ENCODE data around the gene RALGAPA2.
"Not testable (repeated sequence)": the region's sequence is repeated elsewhere in the genome, so short reads cannot be mapped to it uniquely, and the experiment has no call there.

The RALGAPA2 gene

DNA sequence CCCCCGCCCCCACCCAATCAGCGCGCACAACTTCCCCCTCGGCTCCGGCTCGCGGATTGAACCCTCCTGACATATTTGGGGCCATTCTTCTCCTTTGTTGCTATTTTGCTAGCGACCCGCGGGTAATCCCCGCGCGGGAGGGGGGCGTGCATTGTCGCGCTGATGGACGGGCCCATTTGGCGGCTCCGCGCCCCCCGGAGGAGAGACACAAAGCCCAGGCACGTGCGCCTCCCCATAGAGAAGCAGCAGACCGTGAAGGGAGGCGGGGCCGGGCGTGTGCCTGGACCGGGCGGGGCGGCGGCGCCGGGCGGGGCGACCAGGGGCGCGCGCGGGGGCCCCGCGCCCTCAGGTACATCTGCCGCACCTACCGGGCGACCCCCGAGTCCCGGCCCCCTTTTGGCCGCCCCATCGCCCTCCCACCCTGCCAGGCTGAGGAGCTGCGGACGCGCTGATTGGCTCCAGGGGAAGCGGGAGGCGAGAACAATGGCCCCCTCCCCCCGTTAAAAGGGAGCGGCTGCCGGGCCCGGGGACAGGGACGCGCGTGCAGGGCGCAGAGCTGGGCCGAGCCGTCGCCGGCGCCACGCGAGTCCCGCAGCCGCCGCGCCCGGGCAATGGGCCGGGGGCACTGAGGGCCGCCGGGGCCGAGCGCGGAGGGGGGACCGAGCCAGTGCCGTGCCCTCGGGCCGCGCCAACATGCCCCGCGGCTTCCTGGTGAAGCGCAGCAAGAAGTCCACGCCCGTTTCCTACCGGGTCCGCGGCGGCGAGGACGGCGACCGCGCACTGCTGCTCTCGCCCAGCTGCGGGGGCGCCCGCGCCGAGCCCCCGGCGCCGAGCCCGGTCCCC is 344.6 kb downstream of the RALGAPA2 start, which contains the start of gene INSM1:
INSM1 (plus strand) TSS at position 530 of the 843 bp plus-strand sequence; CDS start at position 694, 164 bp downstream.
- no peak for DNase-seq (ENCODE audit: low read depth in 2 of 2)

DNA sequence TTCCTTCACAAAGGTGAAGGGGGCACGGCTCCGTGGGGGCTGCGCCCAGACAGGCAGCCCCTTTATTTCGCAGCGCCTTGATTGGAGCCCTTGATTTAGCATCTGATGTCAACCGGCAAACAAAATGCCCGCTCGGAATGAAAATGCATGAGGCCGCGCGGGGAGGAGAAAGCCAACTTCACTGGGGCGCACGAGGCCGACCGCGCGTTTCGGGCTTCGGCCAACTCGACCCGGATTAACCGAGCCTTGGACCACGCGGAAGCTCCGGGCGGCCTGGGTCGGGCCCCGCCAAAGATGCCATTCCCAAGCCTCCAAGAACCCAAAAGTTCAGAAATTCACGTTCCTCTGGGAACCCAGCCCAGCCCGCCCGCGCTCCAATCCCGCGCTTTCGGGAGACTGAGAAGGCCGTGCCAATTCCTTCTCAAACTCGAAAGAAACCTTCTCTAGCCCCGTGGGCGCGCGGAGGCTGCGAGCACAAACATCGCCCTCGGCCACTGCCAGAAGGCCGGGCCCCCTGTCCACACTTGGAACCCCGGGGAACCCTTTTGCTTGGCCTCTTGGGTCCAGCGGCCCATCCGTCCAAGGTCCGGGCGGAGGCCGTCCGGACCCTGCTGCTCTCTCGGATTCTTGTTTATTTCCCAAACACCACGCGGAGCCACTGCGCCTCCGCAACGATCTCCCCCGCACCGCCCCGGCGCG is 345.4 kb downstream of the RALGAPA2 start:
- no peak for DNase-seq (ENCODE audit: low read depth in 2 of 2)

DNA sequence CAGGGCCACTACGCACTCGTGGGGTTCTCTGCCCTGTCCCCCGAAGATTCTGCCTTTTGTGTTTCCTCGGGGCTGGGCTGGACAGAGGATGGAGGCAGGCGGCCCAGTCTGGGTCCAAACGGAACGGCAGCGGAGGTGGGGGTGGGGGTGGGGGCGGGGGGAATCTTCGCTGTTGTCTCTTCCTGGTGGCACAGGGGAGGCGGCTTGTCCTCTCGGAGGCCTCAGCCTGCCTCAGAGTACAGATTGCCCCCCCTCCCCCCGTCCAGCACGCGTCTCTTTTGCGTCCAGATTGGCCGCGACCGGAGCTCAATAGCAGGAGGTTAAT is 345.9 kb downstream of the RALGAPA2 start:
- DNase-seq (ENCODE audit: low read depth in 2 of 2), result no peak

DNA sequence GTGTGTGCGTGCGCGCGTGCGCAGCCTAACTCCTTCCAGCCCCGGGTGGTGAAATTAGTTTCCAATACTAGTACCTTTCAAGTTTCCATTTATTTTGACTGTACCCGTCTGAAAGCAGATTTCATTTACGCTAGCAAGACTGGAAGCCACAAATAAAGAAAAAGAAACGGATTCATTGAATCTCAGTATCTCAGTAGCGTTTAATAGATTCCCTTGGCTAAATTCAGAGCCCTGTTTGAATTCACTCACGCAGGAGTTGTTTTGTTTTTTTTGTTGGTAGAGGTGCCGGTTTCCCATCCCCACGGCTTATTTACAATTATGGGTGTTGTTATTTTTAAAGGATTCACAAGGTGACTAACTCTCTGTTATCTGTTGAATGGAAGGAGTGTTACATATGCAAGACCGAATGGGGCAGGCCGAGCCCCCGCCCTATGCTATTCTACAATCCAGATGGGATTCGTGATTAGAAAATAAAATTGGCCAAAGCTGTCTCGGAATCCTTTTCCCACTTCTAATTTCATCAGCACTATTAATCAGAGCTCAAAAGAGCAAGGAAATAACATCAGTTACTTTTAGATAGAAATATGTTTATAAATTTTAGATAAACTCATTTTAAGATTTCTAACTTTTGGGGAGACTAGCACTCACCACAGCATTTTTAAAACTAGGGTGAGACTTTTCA is 346.8 kb downstream of the RALGAPA2 start:
- no peak for DNase-seq (ENCODE audit: low read depth in 2 of 2)

DNA sequence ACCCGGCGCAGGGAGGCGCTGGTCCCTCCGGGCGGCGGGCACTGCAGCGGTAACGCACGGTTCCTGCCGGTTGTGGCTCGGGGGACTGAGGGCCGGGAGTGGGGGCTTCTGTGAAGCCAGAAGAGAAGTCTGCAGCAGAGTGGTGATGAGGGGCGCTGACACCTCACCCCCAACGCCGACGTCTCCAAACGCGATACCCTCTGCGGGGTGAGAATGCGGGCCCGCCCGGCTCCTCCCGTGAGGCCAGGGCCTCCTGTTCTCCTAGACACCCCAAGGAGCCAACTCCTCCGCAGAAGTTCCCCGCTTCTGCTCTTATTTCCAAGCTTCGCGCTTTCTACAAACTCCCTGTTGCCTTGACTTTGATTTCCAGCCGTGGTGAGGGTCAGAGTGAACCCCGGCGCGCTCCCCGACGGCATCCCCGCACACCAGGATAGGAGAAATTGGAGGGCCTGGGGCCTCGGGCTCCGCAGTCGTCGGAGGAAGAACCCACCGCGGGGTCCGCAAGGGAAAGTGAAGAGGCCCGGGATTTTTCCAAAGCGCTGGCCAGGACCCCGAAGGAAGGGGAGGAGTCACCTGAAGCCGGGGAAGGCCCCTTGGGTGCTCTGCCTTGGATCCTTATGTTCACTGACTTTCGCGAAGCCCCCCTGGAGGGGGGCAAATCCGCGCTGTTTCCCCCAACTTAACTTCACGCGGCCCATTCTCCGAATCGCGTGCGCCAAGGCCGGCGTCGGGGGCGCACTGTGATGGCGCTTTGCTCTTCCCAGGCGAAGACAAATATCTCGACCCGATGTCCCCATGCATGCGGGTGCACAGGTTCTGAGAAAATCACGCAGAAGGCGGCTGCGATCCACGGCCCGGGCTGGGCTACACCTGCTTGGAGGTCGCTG is 347.6 kb downstream of the RALGAPA2 start:
- DNase-seq (ENCODE audit: low read depth in 2 of 2), result peak in 1 of 2 donors; percentile 24

DNA sequence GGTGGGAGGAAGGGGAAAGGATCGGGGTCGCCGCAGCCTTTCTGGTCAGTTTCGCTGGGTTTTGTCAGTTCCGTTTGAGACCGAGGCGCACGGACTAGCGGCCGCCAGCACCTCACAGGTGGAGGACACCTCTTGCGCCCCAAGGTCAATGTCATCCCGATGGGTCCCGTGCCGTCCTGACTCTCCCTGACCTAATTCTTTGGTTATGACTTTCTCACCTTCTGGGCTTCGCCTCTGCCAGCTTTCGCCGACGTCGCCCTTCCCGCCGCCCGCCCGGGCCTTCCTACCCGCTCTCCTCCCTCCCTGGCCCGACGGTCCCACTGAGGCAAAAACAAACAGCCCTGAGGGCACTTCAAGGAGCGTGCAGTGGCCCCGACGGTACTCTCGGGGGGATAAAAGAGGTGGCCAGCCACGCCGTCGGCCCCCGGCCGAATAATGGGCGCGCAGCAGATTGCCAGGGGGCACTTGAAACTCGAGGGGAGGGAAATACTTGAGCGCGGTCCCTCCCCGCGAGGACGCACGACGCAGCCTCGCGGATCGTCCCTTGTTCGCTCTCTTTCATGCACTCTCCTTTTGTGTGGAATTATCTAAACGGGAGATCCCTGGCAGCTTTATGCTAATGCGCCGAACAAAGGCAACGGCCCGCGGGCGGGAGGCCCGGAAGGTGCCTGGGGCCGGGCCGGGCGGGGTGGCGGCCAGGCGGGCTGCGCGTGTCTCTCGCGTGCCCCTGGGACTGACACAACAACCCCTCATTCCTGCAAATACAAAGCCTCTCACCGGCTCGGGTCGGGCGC is 348.4 kb downstream of the RALGAPA2 start:
- peak in 1 of 2 donors; percentile 28 for DNase-seq (ENCODE audit: low read depth in 2 of 2)

DNA sequence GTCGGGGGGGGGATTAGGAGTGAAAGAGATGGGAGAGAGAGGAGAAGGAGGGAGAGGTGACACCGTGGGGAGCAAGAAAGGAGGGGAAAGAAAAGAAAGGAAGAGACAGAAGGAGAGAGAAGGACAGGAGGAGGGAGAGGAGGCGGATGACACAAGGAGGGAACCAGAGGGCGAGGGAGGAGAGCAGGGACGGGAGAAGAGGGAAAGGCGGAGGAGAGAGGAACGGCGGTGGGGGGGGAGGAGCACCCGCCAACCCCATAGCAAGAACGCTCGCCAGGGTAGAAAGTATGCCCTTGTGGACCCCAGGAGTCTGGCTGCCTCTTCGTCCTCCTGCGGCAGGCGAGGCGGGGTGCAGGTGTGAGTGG is 349.0 kb downstream of the RALGAPA2 start:
- DNase-seq (ENCODE audit: low read depth in 2 of 2), result no peak

DNA sequence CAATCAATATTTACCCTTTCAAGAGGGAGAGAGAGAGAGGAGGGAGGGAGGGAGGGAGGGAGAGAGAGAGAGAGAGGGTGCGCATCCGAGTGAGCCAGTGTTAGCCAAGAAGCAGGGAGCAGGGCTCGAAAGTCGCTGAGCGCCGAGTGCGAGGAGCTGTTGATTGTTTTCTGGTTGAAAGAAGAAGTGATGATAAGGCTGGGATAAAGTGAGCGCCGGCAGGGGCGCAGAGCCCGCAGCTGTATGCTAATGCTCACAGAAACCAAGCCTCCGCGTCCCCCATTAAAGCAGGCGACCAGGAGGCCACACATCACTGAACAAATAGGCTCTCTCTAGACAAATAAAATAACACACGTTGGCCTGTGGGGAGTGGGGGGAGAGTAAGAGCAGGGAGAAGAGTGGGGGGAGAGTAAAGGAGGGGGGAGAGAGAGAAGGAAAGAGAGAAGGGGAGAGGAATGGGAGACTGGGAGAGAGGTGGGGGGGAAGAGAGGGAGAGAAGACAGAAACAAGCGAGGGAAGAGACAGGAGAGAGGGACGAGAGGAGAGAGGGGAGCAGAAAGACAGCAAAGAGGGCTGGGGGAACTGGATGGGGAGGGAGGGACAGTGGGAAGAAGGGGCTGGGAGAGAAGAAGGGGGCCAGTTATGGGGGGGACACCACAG is 349.5 kb downstream of the RALGAPA2 start:
- DNase-seq (ENCODE audit: low read depth in 2 of 2), result peak in 1 of 2 donors; percentile 6

DNA sequence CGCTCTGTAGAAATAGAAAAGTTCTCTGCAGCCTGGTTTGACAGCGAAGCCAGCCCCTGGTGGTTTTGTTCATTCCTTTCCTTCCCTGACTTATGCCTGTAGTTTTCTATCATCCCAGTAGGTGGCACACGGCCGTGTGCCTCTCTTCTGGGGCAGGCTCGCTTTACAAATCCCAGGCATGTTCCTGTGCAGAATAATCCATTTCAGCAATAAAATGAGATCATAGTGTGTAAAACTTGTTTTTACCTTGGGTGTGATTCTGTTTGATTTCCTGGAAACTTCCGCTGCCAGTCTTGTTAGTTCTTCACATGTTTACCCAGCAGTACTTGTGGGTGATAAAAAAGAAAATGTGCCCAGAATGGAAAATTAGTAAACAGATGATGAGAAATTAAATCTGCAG is 352.0 kb downstream of the RALGAPA2 start:
- peak in 1 of 2 donors; percentile 15 for DNase-seq (ENCODE audit: low read depth in 2 of 2)

DNA sequence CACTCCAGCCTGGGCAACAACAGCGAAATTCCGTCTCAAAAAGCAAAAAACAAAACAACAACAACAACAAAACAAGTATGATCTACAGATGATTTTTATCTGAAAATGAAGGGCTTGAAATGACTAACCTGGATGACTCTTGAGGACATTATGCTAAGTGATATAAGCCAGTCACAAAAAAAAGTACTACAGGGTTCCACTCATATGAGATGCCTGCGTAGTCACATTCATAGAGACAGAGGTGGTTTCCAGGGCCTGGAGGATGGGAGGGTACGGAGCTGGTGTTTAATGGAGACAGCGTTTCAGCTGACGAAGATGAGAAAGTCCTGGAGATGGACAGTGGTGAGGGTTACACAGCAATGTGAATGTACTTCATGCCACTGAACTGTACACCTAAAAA is 352.8 kb downstream of the RALGAPA2 start:
- DNase-seq (ENCODE audit: low read depth in 2 of 2), result no peak

DNA sequence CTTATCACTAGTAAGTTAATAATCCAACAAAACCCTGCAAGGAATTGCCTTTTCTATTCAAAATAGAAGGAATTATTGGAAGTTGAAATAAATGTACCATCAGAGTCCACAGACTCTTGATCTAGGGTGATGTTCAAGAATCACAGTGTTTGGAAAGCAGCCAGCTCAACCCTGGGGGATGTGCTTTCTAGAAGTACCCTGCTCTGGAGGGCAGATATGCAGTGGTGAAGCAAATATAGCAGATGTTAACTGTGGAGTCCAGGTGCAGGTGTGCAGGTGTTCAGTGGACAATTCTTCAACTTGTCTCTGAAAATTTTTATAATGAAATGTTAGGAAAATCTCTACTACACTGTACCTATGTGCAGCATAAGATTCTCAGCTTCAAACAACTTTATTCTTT is 353.6 kb downstream of the RALGAPA2 start:
- DNase-seq (ENCODE audit: low read depth in 2 of 2), result no peak

DNA sequence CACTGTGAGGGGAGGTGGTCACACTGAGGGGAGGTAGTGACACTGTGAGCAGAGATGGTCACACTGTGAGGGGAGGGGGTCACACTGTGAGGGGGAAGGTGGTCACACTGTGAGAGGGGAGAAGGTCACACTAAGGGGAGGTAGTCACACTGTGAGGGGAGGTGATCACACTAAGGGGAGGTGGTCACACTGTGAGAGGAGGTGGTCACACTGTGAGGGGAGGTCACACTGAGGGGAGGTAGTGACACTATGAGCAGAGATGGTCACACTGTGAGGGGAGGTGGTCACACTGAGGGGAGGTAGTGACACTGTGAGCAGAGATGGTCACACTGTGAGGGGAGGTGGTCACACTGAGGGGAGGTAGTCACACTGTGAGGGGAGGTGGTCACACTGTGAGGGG is 356.9 kb downstream of the RALGAPA2 start:
- DNase-seq (ENCODE audit: low read depth in 2 of 2), result not testable (repeated sequence)

DNA sequence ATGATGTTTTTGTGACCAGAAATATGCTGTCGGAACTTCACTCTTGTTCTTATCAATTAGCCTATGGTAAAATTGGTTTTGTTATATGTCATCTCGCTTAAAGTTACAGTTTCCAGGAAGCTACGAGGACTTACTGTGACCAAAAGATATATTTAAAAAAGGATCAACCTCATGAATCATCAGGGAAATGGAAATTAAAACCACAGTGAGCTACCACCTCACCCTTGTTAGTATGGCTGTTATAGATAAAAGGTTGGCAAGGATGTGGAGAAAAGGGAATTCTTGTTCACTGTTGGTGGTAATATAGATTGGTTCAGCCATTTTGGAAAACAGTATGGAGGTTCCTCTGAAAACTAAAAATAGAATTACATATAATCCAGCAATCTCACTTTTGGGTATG is 358.9 kb downstream of the RALGAPA2 start:
- DNase-seq (ENCODE audit: low read depth in 2 of 2), result no peak

DNA sequence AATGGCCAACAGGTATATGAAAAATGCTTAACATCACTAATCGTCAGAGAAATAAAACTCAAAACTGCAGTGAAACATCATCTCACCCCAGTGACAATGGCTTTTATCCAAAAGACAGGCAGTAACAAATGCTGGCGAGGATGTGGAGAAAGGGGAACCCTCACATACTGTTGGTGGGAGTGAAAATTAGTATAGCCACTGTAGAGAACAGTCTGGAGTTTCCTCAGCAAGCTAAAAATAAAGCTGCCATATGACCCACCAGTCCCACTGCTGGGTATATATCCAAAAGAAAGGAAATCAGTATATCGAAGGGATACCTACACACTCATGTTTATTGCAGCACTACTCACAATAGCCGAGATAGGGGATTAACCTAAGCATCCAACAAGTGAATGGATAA is 368.0 kb downstream of the RALGAPA2 start:
- no peak for DNase-seq (ENCODE audit: low read depth in 2 of 2)

DNA sequence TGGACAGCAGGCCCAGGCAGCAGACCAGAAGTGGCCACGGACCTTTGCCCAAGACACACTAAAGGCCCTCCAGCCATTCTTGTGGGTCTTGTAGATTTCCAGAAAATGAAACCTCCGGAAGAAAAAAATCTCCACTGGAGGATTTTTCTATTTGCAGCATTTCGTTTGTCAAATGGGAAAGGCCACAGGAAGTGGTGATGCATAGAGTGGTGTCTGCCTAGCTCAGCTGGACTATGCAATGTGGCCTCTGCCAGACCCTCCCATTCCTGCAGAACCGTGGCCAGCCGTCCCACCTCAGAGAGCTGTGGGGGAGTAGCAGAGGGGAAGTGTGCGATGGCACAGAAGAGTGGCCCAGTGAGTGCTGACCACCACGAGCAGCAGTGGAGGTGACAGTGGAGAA is 368.5 kb downstream of the RALGAPA2 start:
- DNase-seq (ENCODE audit: low read depth in 2 of 2), result no peak
